ENCODE measurements around the gene MED13. TPM values are rescaled to one million over a fixed set of nuclear protein-coding genes. Genes with fewer than 3 reads are reported as not detected.

MED13 gene
- polyA plus RNA-seq, 2 of the 4 experiments (the other 2 are of a cell fraction): 14.1 to 64.1 TPM

DNA sequence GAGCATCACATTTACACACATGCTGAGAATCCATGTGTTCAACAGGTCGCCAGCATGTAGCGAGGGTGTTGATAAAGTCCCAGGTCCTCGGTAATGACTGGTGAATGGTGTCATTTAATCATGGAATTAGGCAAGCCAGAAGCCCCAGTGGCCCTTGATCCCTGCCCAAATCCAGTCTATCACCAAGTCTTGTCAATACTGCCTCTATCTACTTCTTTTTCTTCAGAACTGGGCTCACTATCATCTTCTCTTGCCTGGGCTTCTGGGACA is 31.3 kb upstream of the MED13 start:
- TF ChIP-seq, protein P1, sequence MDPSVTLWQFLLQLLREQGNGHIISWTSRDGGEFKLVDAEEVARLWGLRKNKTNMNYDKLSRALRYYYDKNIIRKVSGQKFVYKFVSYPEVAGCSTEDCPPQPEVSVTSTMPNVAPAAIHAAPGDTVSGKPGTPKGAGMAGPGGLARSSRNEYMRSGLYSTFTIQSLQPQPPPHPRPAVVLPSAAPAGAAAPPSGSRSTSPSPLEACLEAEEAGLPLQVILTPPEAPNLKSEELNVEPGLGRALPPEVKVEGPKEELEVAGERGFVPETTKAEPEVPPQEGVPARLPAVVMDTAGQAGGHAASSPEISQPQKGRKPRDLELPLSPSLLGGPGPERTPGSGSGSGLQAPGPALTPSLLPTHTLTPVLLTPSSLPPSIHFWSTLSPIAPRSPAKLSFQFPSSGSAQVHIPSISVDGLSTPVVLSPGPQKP (IDR thresholded peaks at IDR 0.05; ENCODE audit: low read depth, low read length): no peak
- TF ChIP-seq RAD21 (conservative IDR thresholded peaks at IDR 0.05 in 1 of 2, IDR thresholded peaks at IDR 0.05 in 1 of 2) (no peak), NPAS2 (CRISPR knock-in tag; IDR thresholded peaks at IDR 0.05; ENCODE audit: borderline replicate concordance) (no peak), HOXA7 (CRISPR knock-in tag; IDR thresholded peaks at IDR 0.05) (no peak), CBX2 (IDR thresholded peaks at IDR 0.05; ENCODE audit: borderline replicate concordance, low read depth) (no peak), MAZ (IDR thresholded peaks at IDR 0.05; ENCODE audit: borderline replicate concordance, low read depth, low read length) (no peak), HDAC2 (IDR thresholded peaks at IDR 0.05) (no peak), JUNB (IDR thresholded peaks at IDR 0.05) (no peak), RFX5 (IDR thresholded peaks at IDR 0.05) (no peak), POLR2A (IDR thresholded peaks at IDR 0.05; ENCODE audit: low read length) (no peak)
- TF ChIP-seq, protein P2, sequence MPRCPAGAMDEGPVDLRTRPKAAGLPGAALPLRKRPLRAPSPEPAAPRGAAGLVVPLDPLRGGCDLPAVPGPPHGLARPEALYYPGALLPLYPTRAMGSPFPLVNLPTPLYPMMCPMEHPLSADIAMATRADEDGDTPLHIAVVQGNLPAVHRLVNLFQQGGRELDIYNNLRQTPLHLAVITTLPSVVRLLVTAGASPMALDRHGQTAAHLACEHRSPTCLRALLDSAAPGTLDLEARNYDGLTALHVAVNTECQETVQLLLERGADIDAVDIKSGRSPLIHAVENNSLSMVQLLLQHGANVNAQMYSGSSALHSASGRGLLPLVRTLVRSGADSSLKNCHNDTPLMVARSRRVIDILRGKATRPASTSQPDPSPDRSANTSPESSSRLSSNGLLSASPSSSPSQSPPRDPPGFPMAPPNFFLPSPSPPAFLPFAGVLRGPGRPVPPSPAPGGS (IDR thresholded peaks at IDR 0.05): no peak
- TF ChIP-seq, protein P3, sequence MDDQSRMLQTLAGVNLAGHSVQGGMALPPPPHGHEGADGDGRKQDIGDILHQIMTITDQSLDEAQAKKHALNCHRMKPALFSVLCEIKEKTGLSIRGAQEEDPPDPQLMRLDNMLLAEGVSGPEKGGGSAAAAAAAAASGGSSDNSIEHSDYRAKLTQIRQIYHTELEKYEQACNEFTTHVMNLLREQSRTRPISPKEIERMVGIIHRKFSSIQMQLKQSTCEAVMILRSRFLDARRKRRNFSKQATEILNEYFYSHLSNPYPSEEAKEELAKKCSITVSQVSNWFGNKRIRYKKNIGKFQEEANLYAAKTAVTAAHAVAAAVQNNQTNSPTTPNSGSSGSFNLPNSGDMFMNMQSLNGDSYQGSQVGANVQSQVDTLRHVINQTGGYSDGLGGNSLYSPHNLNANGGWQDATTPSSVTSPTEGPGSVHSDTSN (IDR thresholded peaks at IDR 0.05): no peak
- TF ChIP-seq, protein P4, sequence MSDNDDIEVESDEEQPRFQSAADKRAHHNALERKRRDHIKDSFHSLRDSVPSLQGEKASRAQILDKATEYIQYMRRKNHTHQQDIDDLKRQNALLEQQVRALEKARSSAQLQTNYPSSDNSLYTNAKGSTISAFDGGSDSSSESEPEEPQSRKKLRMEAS (IDR thresholded peaks at IDR 0.05): no peak
- TF ChIP-seq, protein P5, sequence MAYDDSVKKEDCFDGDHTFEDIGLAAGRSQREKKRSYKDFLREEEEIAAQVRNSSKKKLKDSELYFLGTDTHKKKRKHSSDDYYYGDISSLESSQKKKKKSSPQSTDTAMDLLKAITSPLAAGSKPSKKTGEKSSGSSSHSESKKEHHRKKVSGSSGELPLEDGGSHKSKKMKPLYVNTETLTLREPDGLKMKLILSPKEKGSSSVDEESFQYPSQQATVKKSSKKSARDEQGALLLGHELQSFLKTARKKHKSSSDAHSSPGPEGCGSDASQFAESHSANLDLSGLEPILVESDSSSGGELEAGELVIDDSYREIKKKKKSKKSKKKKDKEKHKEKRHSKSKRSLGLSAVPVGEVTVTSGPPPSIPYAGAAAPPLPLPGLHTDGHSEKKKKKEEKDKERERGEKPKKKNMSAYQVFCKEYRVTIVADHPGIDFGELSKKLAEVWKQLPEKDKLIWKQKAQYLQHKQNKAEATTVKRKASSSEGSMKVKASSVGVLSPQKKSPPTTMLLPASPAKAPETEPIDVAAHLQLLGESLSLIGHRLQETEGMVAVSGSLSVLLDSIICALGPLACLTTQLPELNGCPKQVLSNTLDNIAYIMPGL (CRISPR knock-in tag; IDR thresholded peaks at IDR 0.05; ENCODE audit: borderline replicate concordance): no peak
- TF ChIP-seq, protein P6, sequence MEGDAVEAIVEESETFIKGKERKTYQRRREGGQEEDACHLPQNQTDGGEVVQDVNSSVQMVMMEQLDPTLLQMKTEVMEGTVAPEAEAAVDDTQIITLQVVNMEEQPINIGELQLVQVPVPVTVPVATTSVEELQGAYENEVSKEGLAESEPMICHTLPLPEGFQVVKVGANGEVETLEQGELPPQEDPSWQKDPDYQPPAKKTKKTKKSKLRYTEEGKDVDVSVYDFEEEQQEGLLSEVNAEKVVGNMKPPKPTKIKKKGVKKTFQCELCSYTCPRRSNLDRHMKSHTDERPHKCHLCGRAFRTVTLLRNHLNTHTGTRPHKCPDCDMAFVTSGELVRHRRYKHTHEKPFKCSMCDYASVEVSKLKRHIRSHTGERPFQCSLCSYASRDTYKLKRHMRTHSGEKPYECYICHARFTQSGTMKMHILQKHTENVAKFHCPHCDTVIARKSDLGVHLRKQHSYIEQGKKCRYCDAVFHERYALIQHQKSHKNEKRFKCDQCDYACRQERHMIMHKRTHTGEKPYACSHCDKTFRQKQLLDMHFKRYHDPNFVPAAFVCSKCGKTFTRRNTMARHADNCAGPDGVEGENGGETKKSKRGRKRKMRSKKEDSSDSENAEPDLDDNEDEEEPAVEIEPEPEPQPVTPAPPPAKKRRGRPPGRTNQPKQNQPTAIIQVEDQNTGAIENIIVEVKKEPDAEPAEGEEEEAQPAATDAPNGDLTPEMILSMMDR (IDR thresholded peaks at IDR 0.05): no peak
- no peaks in the 10 kb centered on the region for H3K9me3 ChIP-seq
- ChIA-PET CTCF (interaction anchor here (1.3 to 15.1 kb wide), 3 partner anchors 11 to 30 kb away, joined by 7 to 145 read pairs (median 13); no protein-coding TSS in a partner anchor), POLR2A (no interaction called here)
- no peak for ATAC-seq
- no peak overlapping the region for H3K27ac ChIP-seq
- DNase-seq (ENCODE audit: low read depth in 1 of 2, low spot score in 1 of 2): no peak
- no peak for FAIRE-seq
- no peak overlapping the region for H3K4me2 ChIP-seq
- peaks cover 24% of the 10 kb centered on the region for H3K4me1 ChIP-seq
- no peak overlapping the region for H3K4me3 ChIP-seq
- 69% methylated on average over 3 of the region's 3 CpGs for WGBS (ENCODE audit: missing lambda C conversion rate)

DNA sequence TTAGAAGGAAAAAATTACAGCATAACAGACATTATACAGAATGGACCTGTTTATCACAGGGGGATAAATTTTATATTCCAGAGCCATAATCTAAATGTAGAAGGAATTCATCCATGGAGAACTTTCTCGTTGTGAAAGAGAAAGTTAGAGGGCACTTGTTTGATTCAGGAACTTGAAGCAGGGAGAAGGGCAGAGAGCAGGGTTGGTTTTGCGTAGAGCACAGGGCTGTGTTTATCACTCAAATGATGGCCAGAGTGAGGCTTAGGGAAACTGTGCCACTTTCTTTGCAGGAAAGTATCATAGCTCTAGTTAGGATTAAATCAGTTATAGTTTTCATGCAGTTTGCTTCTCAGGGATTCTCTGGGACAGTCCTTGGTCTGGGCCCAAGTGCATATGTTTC is 29.1 kb upstream of the MED13 start:
- 15% methylated on average over 2 of the region's 2 CpGs for WGBS (ENCODE audit: missing lambda C conversion rate)
- ATAC-seq (peak; percentile 29 to 48; a peak in 5 of 6 replicates), DNase-seq (ENCODE audit: low read depth in 1 of 2, low spot score in 1 of 2) (no peak), FAIRE-seq (no peak)
- ChIA-PET CTCF (interaction anchor here (0.7 to 15.1 kb wide), 6 partner anchors 11 to 28 kb away, joined by 3 to 145 read pairs (median 6); no protein-coding TSS in a partner anchor), POLR2A (interaction anchor here (1.2 kb wide), 1 partner anchor 28 kb away, joined by 6 read pairs; no protein-coding TSS in a partner anchor)
- H3K9me3 ChIP-seq: no peaks in the 10 kb centered on the region
- H3K4me3 ChIP-seq: no peak overlapping the region
- H3K27ac ChIP-seq: peak overlapping the region; percentile 51 to 84
- H3K4me2 ChIP-seq: peak overlapping the region; percentile 67
- H3K4me1 ChIP-seq: peaks cover 24% of the 10 kb centered on the region
- TF ChIP-seq EP300 (IDR thresholded peaks at IDR 0.05) (no peak), ZFP36 (IDR thresholded peaks at IDR 0.05; ENCODE audit: borderline replicate concordance, partially characterized antibody) (no peak)
- TF ChIP-seq, protein P2 (IDR thresholded peaks at IDR 0.05): no peak

Measured in A549 (cell line).